WTC11 (cell line): Measurements from ENCODE around the gene ANK2.

Experiments
- CBFB ChIP-seq: sonication (generic); formaldehyde crosslinking; IDR thresholded peaks from 2 replicates; pipeline ENCODE4 v1.8.1; 2022; ENCODE audit warnings: mild to moderate bottlenecking, low read depth, missing genetic modification reagents
- CREB1 ChIP-seq: sonication (generic); formaldehyde crosslinking; IDR thresholded peaks from 2 replicates; pipeline ENCODE4 v1.8.0; 2023; ENCODE audit warnings: mild to moderate bottlenecking, missing genetic modification reagents
- NR2C2 ChIP-seq: sonication (generic); formaldehyde crosslinking; IDR thresholded peaks from 2 replicates; pipeline ENCODE4 v1.8.0; 2022; ENCODE audit warnings: mild to moderate bottlenecking, missing genetic modification reagents
- TP53 ChIP-seq: sonication (generic); formaldehyde crosslinking; IDR thresholded peaks from 2 replicates; pipeline ENCODE4 v1.8.1; 2023; ENCODE audit warnings: mild to moderate bottlenecking, missing genetic modification reagents
- ZNF416 ChIP-seq: fragments of 250-450 bp; sonication (Bioruptor Pico); IDR thresholded peaks from 2 replicates; pipeline ENCODE4 v1.9.0; 2021; ENCODE audit warnings: mild to moderate bottlenecking, inconsistent platforms
- ZNF671 ChIP-seq: fragments of 250-450 bp; sonication (Bioruptor Pico); IDR thresholded peaks from 2 replicates; pipeline ENCODE4 v1.8.0; 2021; ENCODE audit warnings: mild to moderate bottlenecking
- TF ChIP-seq, protein P1 (sequence below): fragments of 200-600 bp; IDR thresholded peaks from 2 replicates; pipeline ENCODE4 v1.8.0; 2022; ENCODE audit warnings: antibody characterized with exemption
- TF ChIP-seq, protein P2 (sequence below): sonication (generic); formaldehyde crosslinking; IDR thresholded peaks from 2 replicates; pipeline ENCODE4 v1.8.0; 2022; ENCODE audit warnings: mild to moderate bottlenecking, missing genetic modification reagents
- TF ChIP-seq, protein P3 (sequence below): sonication (generic); formaldehyde crosslinking; IDR thresholded peaks from 2 replicates; pipeline ENCODE4 v1.8.0; 2023; ENCODE audit warnings: missing genetic modification reagents
- TF ChIP-seq, protein P4 (sequence below): sonication (generic); formaldehyde crosslinking; conservative IDR thresholded peaks from 2 replicates; pipeline ENCODE4 v1.8.1; 2023; ENCODE audit warnings: mild to moderate bottlenecking, low read depth, missing genetic modification reagents, moderate library complexity

DNA sequence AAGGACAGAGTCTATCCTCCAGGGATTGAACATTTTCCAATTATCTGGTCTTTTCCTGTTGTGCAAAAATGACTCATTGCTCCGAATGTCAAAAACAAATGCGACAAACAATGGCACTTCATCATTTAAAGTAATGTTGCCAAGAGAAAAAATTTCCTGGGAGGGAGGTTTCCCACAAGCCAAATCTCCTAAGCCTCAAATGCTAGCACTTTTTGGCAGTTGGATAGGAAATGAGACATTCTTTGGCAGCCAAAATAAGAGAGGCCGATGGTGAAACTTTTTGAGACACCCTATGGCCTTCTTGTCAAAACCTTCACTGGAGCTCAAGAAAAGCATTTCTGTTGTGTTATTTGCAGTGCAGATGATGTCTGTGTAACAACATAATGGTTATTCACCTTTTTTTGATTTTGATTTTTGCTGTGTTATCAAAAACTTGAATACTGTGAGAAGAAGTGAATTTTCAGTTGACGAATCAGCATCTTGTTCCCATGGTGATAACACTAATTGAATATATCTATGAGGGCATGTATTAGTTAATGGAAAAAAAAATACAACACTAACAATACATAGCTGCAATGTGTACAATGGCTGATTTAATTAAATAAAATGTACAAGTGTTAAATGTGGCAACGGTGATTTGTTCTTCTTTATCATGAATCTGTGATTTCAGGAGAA, 333.8 kb downstream of the ANK2 start:
- TF ChIP-seq CREB1 (CRISPR knock-in tag), result no peak
- TF ChIP-seq, protein P1, sequence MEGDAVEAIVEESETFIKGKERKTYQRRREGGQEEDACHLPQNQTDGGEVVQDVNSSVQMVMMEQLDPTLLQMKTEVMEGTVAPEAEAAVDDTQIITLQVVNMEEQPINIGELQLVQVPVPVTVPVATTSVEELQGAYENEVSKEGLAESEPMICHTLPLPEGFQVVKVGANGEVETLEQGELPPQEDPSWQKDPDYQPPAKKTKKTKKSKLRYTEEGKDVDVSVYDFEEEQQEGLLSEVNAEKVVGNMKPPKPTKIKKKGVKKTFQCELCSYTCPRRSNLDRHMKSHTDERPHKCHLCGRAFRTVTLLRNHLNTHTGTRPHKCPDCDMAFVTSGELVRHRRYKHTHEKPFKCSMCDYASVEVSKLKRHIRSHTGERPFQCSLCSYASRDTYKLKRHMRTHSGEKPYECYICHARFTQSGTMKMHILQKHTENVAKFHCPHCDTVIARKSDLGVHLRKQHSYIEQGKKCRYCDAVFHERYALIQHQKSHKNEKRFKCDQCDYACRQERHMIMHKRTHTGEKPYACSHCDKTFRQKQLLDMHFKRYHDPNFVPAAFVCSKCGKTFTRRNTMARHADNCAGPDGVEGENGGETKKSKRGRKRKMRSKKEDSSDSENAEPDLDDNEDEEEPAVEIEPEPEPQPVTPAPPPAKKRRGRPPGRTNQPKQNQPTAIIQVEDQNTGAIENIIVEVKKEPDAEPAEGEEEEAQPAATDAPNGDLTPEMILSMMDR, result no peak
- TF ChIP-seq ZNF416 (CRISPR knock-in tag), result no peak
- TF ChIP-seq, protein P2, sequence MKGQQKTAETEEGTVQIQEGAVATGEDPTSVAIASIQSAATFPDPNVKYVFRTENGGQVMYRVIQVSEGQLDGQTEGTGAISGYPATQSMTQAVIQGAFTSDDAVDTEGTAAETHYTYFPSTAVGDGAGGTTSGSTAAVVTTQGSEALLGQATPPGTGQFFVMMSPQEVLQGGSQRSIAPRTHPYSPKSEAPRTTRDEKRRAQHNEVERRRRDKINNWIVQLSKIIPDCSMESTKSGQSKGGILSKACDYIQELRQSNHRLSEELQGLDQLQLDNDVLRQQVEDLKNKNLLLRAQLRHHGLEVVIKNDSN, result no peak
- no peak for TF ChIP-seq CBFB (CRISPR knock-in tag)
- TF ChIP-seq, protein P3, sequence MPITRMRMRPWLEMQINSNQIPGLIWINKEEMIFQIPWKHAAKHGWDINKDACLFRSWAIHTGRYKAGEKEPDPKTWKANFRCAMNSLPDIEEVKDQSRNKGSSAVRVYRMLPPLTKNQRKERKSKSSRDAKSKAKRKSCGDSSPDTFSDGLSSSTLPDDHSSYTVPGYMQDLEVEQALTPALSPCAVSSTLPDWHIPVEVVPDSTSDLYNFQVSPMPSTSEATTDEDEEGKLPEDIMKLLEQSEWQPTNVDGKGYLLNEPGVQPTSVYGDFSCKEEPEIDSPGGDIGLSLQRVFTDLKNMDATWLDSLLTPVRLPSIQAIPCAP (CRISPR knock-in tag), result no peak
- no peak for TF ChIP-seq TP53
- no peak for TF ChIP-seq ZNF671 (CRISPR knock-in tag)
- TF ChIP-seq NR2C2 (CRISPR knock-in tag), result no peak
- TF ChIP-seq, protein P4, sequence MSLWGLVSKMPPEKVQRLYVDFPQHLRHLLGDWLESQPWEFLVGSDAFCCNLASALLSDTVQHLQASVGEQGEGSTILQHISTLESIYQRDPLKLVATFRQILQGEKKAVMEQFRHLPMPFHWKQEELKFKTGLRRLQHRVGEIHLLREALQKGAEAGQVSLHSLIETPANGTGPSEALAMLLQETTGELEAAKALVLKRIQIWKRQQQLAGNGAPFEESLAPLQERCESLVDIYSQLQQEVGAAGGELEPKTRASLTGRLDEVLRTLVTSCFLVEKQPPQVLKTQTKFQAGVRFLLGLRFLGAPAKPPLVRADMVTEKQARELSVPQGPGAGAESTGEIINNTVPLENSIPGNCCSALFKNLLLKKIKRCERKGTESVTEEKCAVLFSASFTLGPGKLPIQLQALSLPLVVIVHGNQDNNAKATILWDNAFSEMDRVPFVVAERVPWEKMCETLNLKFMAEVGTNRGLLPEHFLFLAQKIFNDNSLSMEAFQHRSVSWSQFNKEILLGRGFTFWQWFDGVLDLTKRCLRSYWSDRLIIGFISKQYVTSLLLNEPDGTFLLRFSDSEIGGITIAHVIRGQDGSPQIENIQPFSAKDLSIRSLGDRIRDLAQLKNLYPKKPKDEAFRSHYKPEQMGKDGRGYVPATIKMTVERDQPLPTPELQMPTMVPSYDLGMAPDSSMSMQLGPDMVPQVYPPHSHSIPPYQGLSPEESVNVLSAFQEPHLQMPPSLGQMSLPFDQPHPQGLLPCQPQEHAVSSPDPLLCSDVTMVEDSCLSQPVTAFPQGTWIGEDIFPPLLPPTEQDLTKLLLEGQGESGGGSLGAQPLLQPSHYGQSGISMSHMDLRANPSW (CRISPR knock-in tag), result no peak
